ENCODE results near the gene ST8SIA6. TPM values are rescaled to one million over a fixed set of nuclear protein-coding genes. Genes with fewer than 3 reads are reported as not detected.

The ST8SIA6 gene
- total and polyA plus RNA-seq, 9 of the 15 experiments (the other 6 are each of a cell fraction or from before 2014, with no cell fraction given), result 0.69 to 6.7 (median 5.0) TPM

- TF ChIP-seq MEF2D (tag; conservative IDR thresholded peaks at IDR 0.05; ENCODE audit: low read depth), result peak; percentile 61
- TF ChIP-seq L3MBTL2 (IDR thresholded peaks at IDR 0.05), result peak; percentile 78
- peak; percentile 51; the same call in 1 of the 2 replicates for TF ChIP-seq MAFF (IDR thresholded peaks at IDR 0.05; ENCODE audit: low read length)
- peak; percentile 40; the same call in 1 of the 2 replicates for TF ChIP-seq MAFK (IDR thresholded peaks at IDR 0.05; ENCODE audit: low read length)
- TF ChIP-seq CREB1 (IDR thresholded peaks at IDR 0.05), result no peak
- TF ChIP-seq CREB1 (CRISPR knock-in tag; IDR thresholded peaks at IDR 0.05), result no peak
- no peak for TF ChIP-seq REST (IDR thresholded peaks at IDR 0.05; ENCODE audit: borderline replicate concordance)
- no peak for TF ChIP-seq REST (CRISPR knock-in tag; IDR thresholded peaks at IDR 0.05; ENCODE audit: low read depth)
- no peak for TF ChIP-seq RFX7 (CRISPR knock-in tag; IDR thresholded peaks at IDR 0.05)
- peak; percentile 76; the same call in 1 of the 2 replicates for TF ChIP-seq ZNF592 (IDR thresholded peaks at IDR 0.05)
- TF ChIP-seq C11orf30 (IDR thresholded peaks at IDR 0.05; ENCODE audit: low read depth), result peak; percentile 83
- TF ChIP-seq MCM3 (IDR thresholded peaks at IDR 0.05), result no peak
Measured at GRCh38 chr10:17503795-17504194, 49.4 kb upstream of the ST8SIA6 start (continued).

All from K562 (cell line).